Stimulated activated naive CD8-positive, alpha-beta T cell treated with anti-CD3 and anti-CD28 coated beads, Interleukin-15, Interleukin-2, amounts not matched to agents 100 ng/mL and 50 ng/mL, for 24 hours (primary cell): ENCODE results near the gene MTERF1.

Experiments
- H3K27ac Mint-ChIP-seq: one replicate; pipeline ENCODE4 v1.8.0; 2021; ENCODE audit warnings: mild to moderate bottlenecking, mixed read lengths
- H3K27me3 Mint-ChIP-seq: one replicate; pipeline ENCODE4 v1.8.0; 2021; ENCODE audit warnings: mixed read lengths
- H3K36me3 Mint-ChIP-seq: one replicate; pipeline ENCODE4 v1.8.0; 2021; ENCODE audit warnings: low read depth, mixed read lengths
- H3K4me1 Mint-ChIP-seq: one replicate; pipeline ENCODE4 v1.8.0; 2021; ENCODE audit warnings: low read depth, mixed read lengths
- H3K4me3 Mint-ChIP-seq: one replicate; pipeline ENCODE4 v1.8.0; 2021; ENCODE audit warnings: mild to moderate bottlenecking, mixed read lengths
- H3K9me3 Mint-ChIP-seq: one replicate; pipeline ENCODE4 v1.8.0; 2021; ENCODE audit warnings: mixed read lengths

The MTERF1 gene

DNA sequence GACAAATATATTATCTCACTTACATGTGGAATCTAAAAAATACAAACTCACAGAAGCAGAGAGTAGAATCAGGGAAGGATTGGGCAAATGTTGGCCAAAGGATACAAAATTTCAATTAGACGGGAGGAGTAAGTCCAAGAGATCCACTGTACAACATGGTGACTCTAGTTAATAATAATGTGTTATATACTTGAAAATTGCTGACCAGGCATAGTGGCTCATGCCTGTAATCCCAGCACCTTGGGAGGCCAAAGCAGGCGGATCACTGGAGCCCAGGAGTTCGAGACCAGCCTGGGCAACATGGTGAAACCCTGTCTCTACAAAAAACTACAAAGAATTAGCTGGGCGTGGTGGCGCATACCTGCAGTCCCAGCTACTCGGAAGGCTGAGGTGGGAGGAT, 16.4 kb downstream of the MTERF1 start:
- no peaks in the 10 kb centered on the region for H3K27me3 Mint-ChIP-seq
- no peaks in the 10 kb centered on the region for H3K4me1 Mint-ChIP-seq
- H3K36me3 Mint-ChIP-seq, result peaks cover 18% of the 10 kb centered on the region
- no peak overlapping the region for H3K27ac Mint-ChIP-seq
- H3K4me3 Mint-ChIP-seq, result no peak overlapping the region
- H3K9me3 Mint-ChIP-seq, result no peaks in the 10 kb centered on the region

DNA sequence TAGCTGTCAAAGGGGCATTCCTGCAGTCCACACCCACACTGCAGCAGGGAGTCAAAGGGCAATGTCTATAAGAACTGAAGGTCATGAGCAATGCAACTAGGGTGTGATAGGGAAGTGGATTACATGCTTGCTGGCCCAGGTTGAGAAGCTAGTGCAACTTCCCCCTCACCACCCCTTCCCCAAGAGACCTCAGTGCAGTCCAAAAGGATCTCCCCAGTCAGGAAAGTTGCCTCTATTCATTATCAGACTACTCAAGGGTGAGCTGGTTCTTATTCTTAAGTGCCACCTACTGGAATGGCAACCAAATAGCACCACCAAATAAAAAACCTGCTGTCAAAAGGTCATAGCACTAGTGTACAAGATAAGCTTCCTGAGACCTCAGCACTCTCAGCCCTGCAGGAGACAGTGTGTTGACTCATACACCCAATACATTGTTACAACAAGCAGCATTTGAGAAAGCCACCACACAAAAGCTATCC, 28.2 kb downstream of the MTERF1 start:
- Mint-ChIP-seq H3K27me3 (no peaks in the 10 kb centered on the region), H3K27ac (no peak overlapping the region), H3K9me3 (peaks cover 18% of the 10 kb centered on the region), H3K36me3 (peaks cover 33% of the 10 kb centered on the region), H3K4me3 (no peak overlapping the region), H3K4me1 (no peaks in the 10 kb centered on the region)

DNA sequence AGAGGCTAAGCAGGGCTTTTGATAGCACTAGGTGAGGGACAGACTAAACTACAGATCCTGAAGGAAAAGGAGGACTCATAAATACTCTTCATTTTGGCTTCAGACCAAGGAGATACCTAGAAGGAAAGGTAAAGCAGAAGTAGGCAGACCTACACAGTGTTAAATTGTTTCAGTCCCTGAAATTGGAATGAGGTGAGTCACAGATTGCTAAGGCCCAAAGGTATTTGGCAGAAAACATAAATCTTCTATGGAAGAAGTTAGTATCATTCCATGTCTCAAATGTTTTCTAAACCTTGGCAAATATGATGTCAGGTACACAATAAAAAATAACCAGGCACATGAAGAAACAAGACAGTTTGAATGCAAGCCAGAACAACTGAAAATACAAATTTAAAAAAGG, 30.0 kb downstream of the MTERF1 start:
- no peaks in the 10 kb centered on the region for H3K4me1 Mint-ChIP-seq

DNA sequence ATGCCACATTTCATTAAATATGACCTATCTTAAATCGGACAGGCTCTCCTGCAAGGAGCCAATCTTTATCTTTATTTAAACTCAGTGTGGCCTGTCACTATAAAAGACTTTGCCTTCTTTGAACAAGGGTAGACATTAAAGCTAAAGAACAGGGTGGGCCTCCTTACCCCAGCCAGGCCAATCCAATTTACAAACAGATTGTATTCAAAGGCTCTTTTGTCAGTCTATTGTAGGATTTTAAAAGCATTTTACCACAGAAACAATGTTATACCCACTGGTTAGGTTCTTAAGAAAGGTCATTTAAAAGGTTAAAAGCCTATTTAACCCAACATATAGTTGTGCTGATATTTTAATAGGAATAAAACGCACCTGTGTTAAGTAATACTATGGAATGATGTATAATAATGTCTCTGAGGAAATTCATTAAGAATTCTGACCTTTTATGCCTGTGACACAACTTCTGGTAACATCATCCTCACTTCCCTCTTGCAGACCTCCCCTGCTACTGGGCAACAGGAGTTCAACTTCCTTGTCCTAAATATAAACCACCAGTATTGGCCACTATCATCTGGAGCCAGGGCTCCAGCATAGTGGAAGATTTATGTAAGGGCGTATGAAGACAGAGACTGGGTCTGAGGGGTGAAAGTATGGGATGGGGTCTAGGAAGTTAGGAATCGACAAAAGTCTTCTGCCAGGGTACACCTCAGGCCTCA, 32.5 kb downstream of the MTERF1 start:
- Mint-ChIP-seq H3K4me3 (no peak overlapping the region), H3K4me1 (no peaks in the 10 kb centered on the region), H3K36me3 (peaks cover 15% of the 10 kb centered on the region), H3K27ac (no peak overlapping the region), H3K27me3 (no peaks in the 10 kb centered on the region), H3K9me3 (peaks cover 7% of the 10 kb centered on the region)

More for the DNA sequence above, 30.0 kb downstream of the MTERF1 start:
- Mint-ChIP-seq H3K27me3 (no peaks in the 10 kb centered on the region), H3K36me3 (peaks cover 29% of the 10 kb centered on the region), H3K9me3 (peaks cover 18% of the 10 kb centered on the region), H3K4me3 (no peak overlapping the region), H3K27ac (no peak overlapping the region)

DNA sequence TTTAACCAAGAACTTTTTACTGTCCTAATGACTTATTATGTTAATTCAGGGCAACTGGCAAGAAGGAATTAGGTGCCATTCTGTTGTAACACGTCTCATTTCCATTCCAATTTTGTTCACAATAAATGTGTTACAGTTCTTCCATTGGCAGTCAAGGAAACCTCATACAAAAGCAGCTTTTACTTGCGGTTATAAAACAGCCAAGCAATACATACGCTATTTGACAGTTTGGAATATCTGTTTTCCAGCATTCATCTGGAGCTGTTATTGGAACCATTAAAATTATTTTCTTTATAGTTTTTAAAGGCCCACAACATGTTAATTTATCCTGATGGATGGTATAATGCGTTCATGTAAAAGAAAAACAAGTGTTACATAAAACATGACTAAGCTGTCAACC, 33.3 kb downstream of the MTERF1 start:
- H3K4me3 Mint-ChIP-seq, result no peak overlapping the region
- H3K4me1 Mint-ChIP-seq, result no peaks in the 10 kb centered on the region
- H3K27ac Mint-ChIP-seq, result no peak overlapping the region
- no peaks in the 10 kb centered on the region for H3K9me3 Mint-ChIP-seq
- H3K27me3 Mint-ChIP-seq, result no peaks in the 10 kb centered on the region
- H3K36me3 Mint-ChIP-seq, result peaks cover 8% of the 10 kb centered on the region

DNA sequence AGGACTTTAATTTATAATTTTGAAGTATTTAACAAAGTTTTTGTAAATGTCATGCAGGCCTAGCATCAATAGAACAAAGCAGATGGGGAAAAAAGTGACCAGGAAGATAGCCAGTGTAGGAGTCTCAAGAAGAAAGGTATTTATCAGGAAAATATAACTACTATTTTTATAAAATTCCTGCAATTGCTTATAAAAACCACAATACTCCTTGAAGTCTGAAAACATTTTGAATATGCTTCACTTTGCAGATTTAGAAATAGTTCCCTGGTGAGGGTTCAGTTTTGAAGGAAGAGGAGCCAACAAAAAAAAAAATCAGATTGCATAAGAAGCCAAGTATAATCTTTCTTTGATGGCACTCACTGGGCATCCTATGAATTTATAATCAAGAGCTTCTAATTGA, 34.1 kb downstream of the MTERF1 start:
- Mint-ChIP-seq H3K4me1 (no peaks in the 10 kb centered on the region), H3K27me3 (no peaks in the 10 kb centered on the region), H3K27ac (no peak overlapping the region), H3K4me3 (no peak overlapping the region), H3K36me3 (peaks cover 9% of the 10 kb centered on the region), H3K9me3 (no peaks in the 10 kb centered on the region)

DNA sequence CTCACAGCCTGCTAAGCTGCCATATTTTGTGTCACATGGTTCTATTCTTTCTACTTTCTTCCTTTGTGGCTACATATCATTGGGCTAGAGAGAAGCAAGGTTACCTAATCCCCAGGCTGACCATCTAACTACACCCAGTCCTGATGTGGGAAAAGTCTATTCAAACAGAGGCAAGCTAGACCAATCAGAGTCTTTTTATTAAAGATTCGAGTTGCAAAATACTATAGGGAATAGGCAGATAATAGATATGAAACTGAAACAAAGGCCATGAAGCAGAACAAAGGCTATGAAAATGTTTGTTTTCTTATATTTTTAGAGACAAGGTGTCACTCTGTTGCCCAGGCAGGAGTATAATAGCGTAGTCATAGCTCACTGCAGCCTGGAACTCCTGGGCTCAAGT, 36.7 kb downstream of the MTERF1 start:
- no peaks in the 10 kb centered on the region for H3K27me3 Mint-ChIP-seq
- H3K4me3 Mint-ChIP-seq, result no peak overlapping the region
- no peaks in the 10 kb centered on the region for H3K9me3 Mint-ChIP-seq
- no peaks in the 10 kb centered on the region for H3K4me1 Mint-ChIP-seq
- H3K27ac Mint-ChIP-seq, result no peak overlapping the region
- peaks cover 10% of the 10 kb centered on the region for H3K36me3 Mint-ChIP-seq

DNA sequence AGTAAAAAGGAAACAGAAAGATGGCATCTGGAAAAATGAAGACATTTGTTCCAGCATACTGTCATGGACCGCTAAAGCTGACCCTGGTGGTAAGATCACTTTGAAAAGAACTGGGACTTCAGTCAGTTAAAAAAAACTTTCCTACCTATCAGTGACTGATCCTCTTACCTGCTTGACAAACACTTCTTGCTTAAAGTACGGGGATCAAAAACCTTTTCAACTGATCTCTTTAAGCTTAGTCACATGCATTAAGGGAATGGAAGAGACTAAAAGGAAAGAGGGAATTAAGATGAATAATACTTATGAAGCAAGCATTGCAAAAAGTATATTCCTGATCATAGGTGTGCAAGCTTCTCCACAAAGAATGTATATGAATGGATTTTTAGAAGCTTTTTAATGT, 42.1 kb downstream of the MTERF1 start:
- H3K27me3 Mint-ChIP-seq, result no peaks in the 10 kb centered on the region
- H3K4me3 Mint-ChIP-seq, result no peak overlapping the region
- H3K27ac Mint-ChIP-seq, result no peak overlapping the region
- H3K4me1 Mint-ChIP-seq, result no peaks in the 10 kb centered on the region
- H3K9me3 Mint-ChIP-seq, result no peaks in the 10 kb centered on the region
- H3K36me3 Mint-ChIP-seq, result peaks cover 6% of the 10 kb centered on the region

DNA sequence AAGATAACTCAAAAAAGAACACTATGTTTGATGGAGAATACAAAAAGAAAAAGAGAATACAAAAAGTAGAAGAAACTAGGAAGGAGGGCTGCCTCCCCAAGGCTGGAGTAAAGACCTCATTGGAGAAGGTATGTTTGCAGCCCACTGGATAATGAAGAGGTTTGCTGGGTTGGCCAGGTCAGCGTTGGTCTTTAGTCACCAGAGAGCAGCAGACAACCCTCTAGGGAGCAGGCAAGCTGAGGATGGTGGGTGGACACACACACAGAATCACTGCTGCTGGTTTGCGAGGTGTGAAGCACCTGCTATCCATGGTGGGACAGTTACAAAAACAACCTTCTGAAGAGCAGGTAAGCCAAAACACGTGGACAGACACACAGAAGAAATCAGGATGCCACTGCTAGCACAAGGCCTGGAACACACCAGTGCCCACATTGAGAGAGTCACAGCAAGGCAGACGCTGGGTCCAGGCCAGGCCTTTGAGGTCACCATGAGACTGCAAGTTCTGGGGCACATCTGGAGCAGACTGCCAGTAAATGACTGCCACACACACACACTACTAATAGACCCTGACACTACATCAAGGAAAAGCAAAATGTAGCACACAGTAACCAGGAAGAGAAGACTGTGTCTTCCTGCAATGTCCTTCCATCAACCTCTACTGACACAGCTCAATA, 43.0 kb downstream of the MTERF1 start:
- Mint-ChIP-seq H3K4me3 (no peak overlapping the region), H3K27me3 (no peaks in the 10 kb centered on the region), H3K27ac (no peak overlapping the region), H3K9me3 (no peaks in the 10 kb centered on the region), H3K4me1 (no peaks in the 10 kb centered on the region), H3K36me3 (peaks cover 6% of the 10 kb centered on the region)

DNA sequence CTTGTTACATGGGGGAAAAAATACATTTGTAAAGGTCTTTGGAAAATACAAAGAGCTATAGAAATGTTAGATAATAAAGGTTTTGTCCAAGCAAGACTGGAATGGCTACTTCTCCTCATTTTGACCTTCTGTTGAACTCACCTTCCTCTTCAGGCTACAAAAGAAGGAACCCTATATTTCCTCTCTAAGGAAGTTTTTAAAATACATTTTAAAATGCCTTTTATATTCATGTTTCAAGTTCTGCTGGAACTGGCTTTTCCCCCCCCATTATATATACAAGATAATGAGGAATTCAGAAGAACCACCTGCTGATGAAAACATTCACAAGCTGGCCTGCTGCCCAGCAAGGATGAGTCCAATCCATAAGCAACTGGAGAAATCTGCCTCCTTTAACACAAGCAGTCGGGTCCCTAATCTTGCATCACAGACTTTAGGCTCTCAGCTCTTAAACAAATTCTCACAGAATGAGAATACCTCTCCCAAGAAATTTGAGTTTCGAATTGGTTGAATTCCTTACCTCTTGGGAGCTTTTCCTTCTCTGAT, 44.6 kb downstream of the MTERF1 start:
- H3K27me3 Mint-ChIP-seq, result no peaks in the 10 kb centered on the region

DNA sequence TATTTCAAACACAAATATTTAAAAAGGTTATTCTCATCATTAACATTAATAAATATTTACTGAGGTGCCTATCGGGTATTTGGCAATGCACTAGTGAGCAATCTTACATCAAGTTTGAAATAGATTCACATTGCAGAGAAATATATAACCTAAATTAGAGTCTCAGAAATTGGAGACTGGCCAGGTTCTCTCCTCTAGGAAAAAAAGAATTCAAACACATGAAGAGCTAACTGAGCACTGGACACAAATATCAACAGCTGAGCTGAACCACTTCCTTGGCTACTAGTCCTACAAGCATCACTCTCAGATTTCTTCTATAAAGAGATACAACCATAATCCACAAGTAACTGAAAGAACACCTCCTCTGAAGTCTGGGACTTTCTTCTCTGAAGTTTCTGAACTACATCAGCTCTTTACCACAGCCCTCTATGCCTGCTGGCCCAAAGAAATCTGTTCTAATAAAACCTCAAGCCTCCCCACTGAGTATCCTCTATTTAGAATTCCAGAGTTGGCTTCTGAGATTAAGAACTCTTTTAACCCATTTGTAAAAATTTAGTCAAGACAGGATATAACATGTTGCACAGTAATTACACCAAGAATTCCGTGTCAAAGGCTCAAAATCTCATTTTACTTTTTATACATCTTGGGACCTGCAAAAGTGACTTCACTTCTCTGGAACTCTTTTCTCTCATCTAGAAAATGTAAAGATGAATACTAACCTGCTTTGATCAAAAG, 45.2 kb downstream of the MTERF1 start:
- H3K4me1 Mint-ChIP-seq, result no peaks in the 10 kb centered on the region
- no peaks in the 10 kb centered on the region for H3K9me3 Mint-ChIP-seq
- no peaks in the 10 kb centered on the region for H3K36me3 Mint-ChIP-seq
- H3K27ac Mint-ChIP-seq, result no peak overlapping the region
- H3K27me3 Mint-ChIP-seq, result no peaks in the 10 kb centered on the region
- no peak overlapping the region for H3K4me3 Mint-ChIP-seq

More for the DNA sequence above, 44.6 kb downstream of the MTERF1 start:
- H3K27ac Mint-ChIP-seq, result no peak overlapping the region
- no peaks in the 10 kb centered on the region for H3K4me1 Mint-ChIP-seq
- no peak overlapping the region for H3K4me3 Mint-ChIP-seq
- no peaks in the 10 kb centered on the region for H3K9me3 Mint-ChIP-seq
- no peaks in the 10 kb centered on the region for H3K36me3 Mint-ChIP-seq

DNA sequence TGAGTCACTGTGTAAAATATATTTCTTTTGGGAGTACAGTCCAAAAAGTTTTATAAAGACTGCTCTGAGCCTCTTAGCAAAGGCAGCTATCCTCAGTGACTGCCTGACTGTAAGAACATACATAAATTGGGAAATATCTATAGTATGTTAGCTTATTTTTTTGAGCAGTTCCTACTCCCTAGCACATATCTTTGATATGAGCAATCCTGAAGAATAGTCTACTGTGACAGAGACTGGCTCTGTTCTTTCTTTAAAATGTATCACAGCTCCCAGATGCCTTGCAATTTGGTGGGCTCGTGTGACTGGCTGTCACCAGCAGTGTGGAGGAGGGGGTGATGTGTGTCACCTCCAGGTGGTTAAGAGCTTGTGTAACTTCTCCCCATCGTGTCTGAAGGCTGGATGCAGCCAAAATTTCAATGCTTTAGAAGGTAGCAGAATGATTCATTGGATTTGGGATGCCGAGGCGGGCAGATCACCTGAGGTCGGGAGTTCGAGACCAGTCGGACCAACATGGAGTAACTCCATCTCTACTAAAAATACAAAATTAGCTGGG, 47.9 kb downstream of the MTERF1 start:
- Mint-ChIP-seq H3K27ac (no peak overlapping the region), H3K4me3 (no peak overlapping the region), H3K36me3 (no peaks in the 10 kb centered on the region), H3K4me1 (no peaks in the 10 kb centered on the region), H3K27me3 (no peaks in the 10 kb centered on the region), H3K9me3 (no peaks in the 10 kb centered on the region)

DNA sequence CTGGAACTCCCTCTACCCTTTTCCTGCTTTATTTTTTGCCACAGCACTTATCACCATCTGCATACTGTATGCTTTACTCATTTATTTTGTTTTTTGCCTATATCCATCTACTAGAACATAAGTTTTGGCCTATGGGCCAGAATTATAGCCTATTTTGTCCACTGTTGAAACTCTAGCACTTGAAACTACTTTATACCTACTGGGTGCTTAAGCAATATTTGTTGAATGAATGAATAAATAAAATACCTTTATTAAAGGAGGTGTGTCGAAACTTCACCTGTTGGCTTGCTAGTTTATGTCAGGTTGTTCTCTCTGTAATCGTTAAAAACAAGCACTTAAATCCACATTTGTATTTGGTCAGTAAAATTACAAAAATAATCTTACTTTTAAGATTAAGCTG, 53.3 kb downstream of the MTERF1 start:
- H3K9me3 Mint-ChIP-seq, result peaks cover 15% of the 10 kb centered on the region
- no peaks in the 10 kb centered on the region for H3K27me3 Mint-ChIP-seq
- no peak overlapping the region for H3K4me3 Mint-ChIP-seq
- no peaks in the 10 kb centered on the region for H3K4me1 Mint-ChIP-seq
- H3K27ac Mint-ChIP-seq, result no peak overlapping the region
- peaks cover 24% of the 10 kb centered on the region for H3K36me3 Mint-ChIP-seq

DNA sequence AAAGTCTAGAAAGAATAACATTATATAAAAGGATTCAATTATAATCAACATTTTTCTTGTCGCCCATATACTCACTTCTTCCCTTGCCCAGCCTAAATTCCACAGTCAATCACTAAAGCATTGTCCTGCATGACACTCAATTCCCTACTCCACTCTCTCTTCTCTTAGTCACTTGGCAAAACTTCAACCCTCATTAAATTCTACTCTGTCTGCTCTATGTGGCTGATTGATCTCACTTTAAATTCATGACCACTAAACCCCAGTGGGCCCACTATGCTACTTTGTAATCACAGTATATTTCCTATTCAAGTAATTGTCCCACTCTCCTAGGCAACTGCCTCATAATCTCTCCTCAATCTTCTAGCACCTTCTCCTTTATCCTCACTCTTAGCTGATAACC, 54.1 kb downstream of the MTERF1 start:
- H3K4me3 Mint-ChIP-seq, result no peak overlapping the region
- H3K4me1 Mint-ChIP-seq, result no peaks in the 10 kb centered on the region
- peaks cover 24% of the 10 kb centered on the region for H3K36me3 Mint-ChIP-seq
- H3K27me3 Mint-ChIP-seq, result no peaks in the 10 kb centered on the region
- peaks cover 22% of the 10 kb centered on the region for H3K9me3 Mint-ChIP-seq
- no peak overlapping the region for H3K27ac Mint-ChIP-seq

DNA sequence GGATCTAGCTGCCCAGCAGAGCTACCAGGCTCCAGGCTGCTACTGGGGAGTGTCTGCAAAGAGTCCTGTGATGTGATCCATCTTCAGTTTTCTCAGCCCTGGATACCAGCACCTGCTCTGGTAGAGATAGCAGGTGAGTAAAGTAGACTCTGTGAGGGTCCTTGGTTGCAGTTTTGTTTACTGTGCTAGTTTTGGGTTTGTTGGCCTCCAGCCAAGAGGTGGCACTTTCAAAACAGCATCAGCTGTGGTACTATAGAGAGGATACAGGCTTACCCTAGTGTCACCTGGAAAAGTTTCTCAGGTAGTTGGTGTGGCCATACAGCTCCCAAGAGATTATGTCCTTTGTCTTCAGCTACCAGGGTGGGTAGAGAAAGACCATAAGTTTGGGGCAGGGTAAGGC, 56.3 kb downstream of the MTERF1 start:
- H3K4me3 Mint-ChIP-seq, result no peak overlapping the region
- H3K4me1 Mint-ChIP-seq, result no peaks in the 10 kb centered on the region
- H3K9me3 Mint-ChIP-seq, result peaks cover 40% of the 10 kb centered on the region
- H3K36me3 Mint-ChIP-seq, result peaks cover 24% of the 10 kb centered on the region
- H3K27me3 Mint-ChIP-seq, result no peaks in the 10 kb centered on the region
- no peak overlapping the region for H3K27ac Mint-ChIP-seq
